ENCODE data around the gene OR1J2. TPM values are rescaled to one million over a fixed set of nuclear protein-coding genes. Genes with fewer than 3 reads are reported as not detected.

The OR1J2 gene
- polyA plus RNA-seq, 1 donor (not counting 4 experiments of a cell fraction or from before 2014, with no cell fraction given) = not detected

GRCh38 chr9:122477826-122478225, 32.8 kb upstream of the OR1J2 start, which contains the start of gene OR1J1:
Gene OR1J1 (minus strand): TSS chr9:122477926. CDS start chr9:122477926, 0 bp downstream.
- Histone ChIP-seq H3K27me3 (ENCODE audit: control insufficient read depth, extremely low read depth, insufficient read depth, low read length) (peaks cover 2% of the 10 kb centered on the region), H3K36me3 (ENCODE audit: control insufficient read depth in 2 of 2, extremely low read depth in 1 of 2, insufficient read depth in 2 of 2, low read length in 2 of 2) (no peaks in the 10 kb centered on the region), H3K79me2 (ENCODE audit: control insufficient read depth, insufficient read depth, low read length) (no peaks in the 10 kb centered on the region), H3K4me1 (ENCODE audit: control insufficient read depth, extremely low read depth, insufficient read depth, low read length) (no peaks in the 10 kb centered on the region), H3K4me2 (ENCODE audit: control insufficient read depth, extremely low read depth, insufficient read depth, low read depth, low read length) (no peak within 1 kb of the TSS), H4K20me1 (ENCODE audit: control insufficient read depth, extremely low read depth, insufficient read depth, low read length) (no peaks in the 10 kb centered on the region), H3K9me3 (ENCODE audit: control insufficient read depth, low read depth, low read length) (no peaks in the 10 kb centered on the region), H3K4me3 (ENCODE audit: control insufficient read depth in 2 of 3, extremely low read depth in 1 of 3, insufficient read depth in 2 of 3, low read depth in 1 of 3, low read length in 3 of 3) (no peak within 1 kb of the TSS), H3K9me1 (ENCODE audit: control insufficient read depth, extremely low read depth, insufficient read depth, low read length) (no peaks in the 10 kb centered on the region), H3K9ac (ENCODE audit: control insufficient read depth, extremely low read depth, insufficient read depth, low read length) (no peak within 1 kb of the TSS), H2AFZ (ENCODE audit: control insufficient read depth, low read length) (no peak within 1 kb of the TSS), H3K27ac (ENCODE audit: control insufficient read depth, insufficient read depth, low read length) (no peak within 1 kb of the TSS)
- DNase-seq (ENCODE audit: low read depth, low spot score) = no peak
- dilution Hi-C loops (cut with MboI; ENCODE audit: extremely low pct_ligation_motif_present, low sequenced_read_pairs) = no loop called here
- TF ChIP-seq EZH2 (IDR thresholded peaks at IDR 0.05; ENCODE audit: low read length) (no peak), CTCF (optimal IDR thresholded peaks at IDR 0.05 in 1 of 3, IDR thresholded peaks at IDR 0.05 in 1 of 3, conservative IDR thresholded peaks at IDR 0.05 in 1 of 3; ENCODE audit: extremely low read depth in 1 of 3, insufficient read depth in 2 of 3, low read length in 3 of 3) (no peak)
- no peak for FAIRE-seq

GRCh38 chr9:122479062-122479461, 31.5 kb upstream of the OR1J2 start:
- Histone ChIP-seq H4K20me1 (ENCODE audit: control insufficient read depth, extremely low read depth, insufficient read depth, low read length) (no peaks in the 10 kb centered on the region), H3K4me1 (ENCODE audit: control insufficient read depth, extremely low read depth, insufficient read depth, low read length) (no peaks in the 10 kb centered on the region), H3K36me3 (ENCODE audit: control insufficient read depth in 2 of 2, extremely low read depth in 1 of 2, insufficient read depth in 2 of 2, low read length in 2 of 2) (no peaks in the 10 kb centered on the region), H3K4me2 (ENCODE audit: control insufficient read depth, extremely low read depth, insufficient read depth, low read depth, low read length) (no peak overlapping the region), H3K27ac (ENCODE audit: control insufficient read depth, insufficient read depth, low read length) (no peak overlapping the region), H3K9me3 (ENCODE audit: control insufficient read depth, low read depth, low read length) (no peaks in the 10 kb centered on the region), H2AFZ (ENCODE audit: control insufficient read depth, low read length) (no peak overlapping the region), H3K9me1 (ENCODE audit: control insufficient read depth, extremely low read depth, insufficient read depth, low read length) (no peaks in the 10 kb centered on the region), H3K79me2 (ENCODE audit: control insufficient read depth, insufficient read depth, low read length) (no peaks in the 10 kb centered on the region), H3K4me3 (ENCODE audit: control insufficient read depth in 2 of 3, extremely low read depth in 1 of 3, insufficient read depth in 2 of 3, low read depth in 1 of 3, low read length in 3 of 3) (no peak overlapping the region), H3K27me3 (ENCODE audit: control insufficient read depth, extremely low read depth, insufficient read depth, low read length) (peaks cover 2% of the 10 kb centered on the region), H3K9ac (ENCODE audit: control insufficient read depth, extremely low read depth, insufficient read depth, low read length) (no peak overlapping the region)
- no peak for DNase-seq (ENCODE audit: low read depth, low spot score)
- dilution Hi-C loops (cut with MboI; ENCODE audit: extremely low pct_ligation_motif_present, low sequenced_read_pairs) = no loop called here
- FAIRE-seq = no peak
- TF ChIP-seq EZH2 (IDR thresholded peaks at IDR 0.05; ENCODE audit: low read length) (no peak), CTCF (optimal IDR thresholded peaks at IDR 0.05 in 1 of 3, IDR thresholded peaks at IDR 0.05 in 1 of 3, conservative IDR thresholded peaks at IDR 0.05 in 1 of 3; ENCODE audit: extremely low read depth in 1 of 3, insufficient read depth in 2 of 3, low read length in 3 of 3) (no peak)

Data from keratinocyte (primary cell).